ENCODE data around the gene RAB20.

DNA sequence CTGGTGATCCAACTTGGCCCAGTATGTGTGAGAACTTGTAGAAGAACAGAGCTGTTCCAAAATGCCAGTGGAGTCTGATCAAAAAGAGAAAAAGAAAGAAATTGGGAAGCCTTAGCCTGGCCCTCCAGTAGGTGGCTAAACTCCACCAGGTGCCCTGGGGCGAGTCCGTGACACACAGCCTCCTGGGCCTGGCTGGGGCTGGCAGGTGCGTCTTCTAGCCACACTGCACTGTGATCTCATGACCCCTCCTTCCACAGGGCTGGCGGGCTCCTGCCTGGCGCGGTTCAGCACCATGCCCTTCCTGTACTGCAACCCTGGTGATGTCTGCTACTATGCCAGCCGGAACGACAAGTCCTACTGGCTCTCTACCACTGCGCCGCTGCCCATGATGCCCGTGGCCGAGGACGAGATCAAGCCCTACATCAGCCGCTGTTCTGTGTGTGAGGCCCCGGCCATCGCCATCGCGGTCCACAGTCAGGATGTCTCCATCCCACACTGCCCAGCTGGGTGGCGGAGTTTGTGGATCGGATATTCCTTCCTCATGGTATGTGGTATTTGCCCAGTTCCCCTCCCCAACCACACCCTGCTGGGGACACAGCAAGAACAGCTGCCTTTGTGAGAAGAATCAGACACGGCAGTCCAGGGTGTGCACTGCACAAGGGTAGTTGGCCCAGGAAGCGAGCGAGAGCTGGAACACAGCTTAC, 53.7 kb downstream of the RAB20 start:
- TF ChIP-seq EZH2 (IDR thresholded peaks at IDR 0.05; ENCODE audit: borderline replicate concordance, low read depth, low read length, poor library complexity, severe bottlenecking) = no peak
- TF ChIP-seq, protein P1, sequence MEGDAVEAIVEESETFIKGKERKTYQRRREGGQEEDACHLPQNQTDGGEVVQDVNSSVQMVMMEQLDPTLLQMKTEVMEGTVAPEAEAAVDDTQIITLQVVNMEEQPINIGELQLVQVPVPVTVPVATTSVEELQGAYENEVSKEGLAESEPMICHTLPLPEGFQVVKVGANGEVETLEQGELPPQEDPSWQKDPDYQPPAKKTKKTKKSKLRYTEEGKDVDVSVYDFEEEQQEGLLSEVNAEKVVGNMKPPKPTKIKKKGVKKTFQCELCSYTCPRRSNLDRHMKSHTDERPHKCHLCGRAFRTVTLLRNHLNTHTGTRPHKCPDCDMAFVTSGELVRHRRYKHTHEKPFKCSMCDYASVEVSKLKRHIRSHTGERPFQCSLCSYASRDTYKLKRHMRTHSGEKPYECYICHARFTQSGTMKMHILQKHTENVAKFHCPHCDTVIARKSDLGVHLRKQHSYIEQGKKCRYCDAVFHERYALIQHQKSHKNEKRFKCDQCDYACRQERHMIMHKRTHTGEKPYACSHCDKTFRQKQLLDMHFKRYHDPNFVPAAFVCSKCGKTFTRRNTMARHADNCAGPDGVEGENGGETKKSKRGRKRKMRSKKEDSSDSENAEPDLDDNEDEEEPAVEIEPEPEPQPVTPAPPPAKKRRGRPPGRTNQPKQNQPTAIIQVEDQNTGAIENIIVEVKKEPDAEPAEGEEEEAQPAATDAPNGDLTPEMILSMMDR (conservative IDR thresholded peaks at IDR 0.05; ENCODE audit: low read depth, low read length) = no peak
